ENCODE measurements around the gene PXK. TPM values are rescaled to one million over a fixed set of nuclear protein-coding genes. Genes with fewer than 3 reads are reported as not detected.

PXK gene
- total RNA-seq, 2 experiments from 2014 or later = 68.7 to 125 TPM

GRCh38 chr3:58370407-58370806 lies 37.7 kb downstream of the PXK start:
- ChIA-PET CTCF (ENCODE audit: unreplicated experiment) (no interaction called here), POLR2A (interaction anchor here (1.0 to 1.5 kb wide), 2 partner anchors 11 to 136 kb away, joined by 3 to 6 read pairs; no protein-coding TSS in a partner anchor)
- no peak overlapping the region for H2AFZ ChIP-seq (ENCODE audit: low read length)
- no peak overlapping the region for H3K4me3 ChIP-seq (ENCODE audit: low read depth, low read length, poor library complexity, severe bottlenecking)
- no TSS peak for BruUV-seq (replicated peaks)
- DNase-seq (ENCODE audit: low spot score) = no peak
- H3K36me3 ChIP-seq (ENCODE audit: insufficient read depth, low read length) = peaks cover 92% of the 10 kb centered on the region
- no peak overlapping the region for H3K4me2 ChIP-seq (ENCODE audit: low read length)
- no peak overlapping the region for H3K27ac ChIP-seq (ENCODE audit: low read depth, low read length, poor library complexity, severe bottlenecking)
- intact Hi-C loops (cut with micrococcal nuclease; ENCODE audit: unreplicated experiment) = no loop called here
- H3K79me2 ChIP-seq (ENCODE audit: insufficient read depth, low read depth, low read length) = peaks cover 63% of the 10 kb centered on the region
- 0 out of 2 replicates have a peak, but pooled peaks cover 3% of the 10 kb centered on the region for H3K9me3 ChIP-seq (ENCODE audit: low read length)
- no peaks in the 10 kb centered on the region for H3K9me2 ChIP-seq (ENCODE audit: insufficient read depth, low read length)
- no peak for TF ChIP-seq EZH2phosphoT487 (IDR thresholded peaks at IDR 0.05; ENCODE audit: borderline replicate concordance, low read depth, low read length)
- no peak for TF ChIP-seq CTCF (conservative IDR thresholded peaks at IDR 0.05; ENCODE audit: low read length)
- peaks cover 7% of the 10 kb centered on the region for H4K20me1 ChIP-seq (ENCODE audit: insufficient read depth, low read length)
- peaks cover 19% of the 10 kb centered on the region for H3K4me1 ChIP-seq (ENCODE audit: insufficient read depth, low read length, poor library complexity, severe bottlenecking)

DNA sequence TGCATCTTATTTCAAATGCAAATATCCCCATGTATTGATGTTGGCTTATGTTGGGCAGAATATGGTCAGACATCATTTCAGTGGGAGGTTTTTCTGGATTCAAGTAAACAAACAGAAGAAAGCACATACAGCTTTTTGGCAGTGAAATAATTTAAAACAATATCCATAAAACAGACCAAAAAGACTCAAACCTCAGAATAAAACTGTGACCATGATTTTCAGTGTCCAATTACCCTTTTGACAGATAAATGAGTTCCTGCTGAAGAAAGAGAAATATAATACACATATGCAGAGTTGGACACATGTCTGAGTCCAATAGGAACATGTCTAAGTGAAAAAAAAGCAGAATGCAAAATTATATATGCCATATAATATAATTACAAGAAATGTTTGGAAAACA lies 39.1 kb downstream of the PXK start:
- Histone ChIP-seq H3K4me1 (ENCODE audit: insufficient read depth, low read length, poor library complexity, severe bottlenecking) (peaks cover 15% of the 10 kb centered on the region), H4K20me1 (ENCODE audit: insufficient read depth, low read length) (no peaks in the 10 kb centered on the region; the same call in 1 of the 2 replicates), H3K79me2 (ENCODE audit: insufficient read depth, low read depth, low read length) (peaks cover 56% of the 10 kb centered on the region), H3K9me2 (ENCODE audit: insufficient read depth, low read length) (no peaks in the 10 kb centered on the region), H3K27ac (ENCODE audit: low read depth, low read length, poor library complexity, severe bottlenecking) (no peak overlapping the region), H3K4me3 (ENCODE audit: low read depth, low read length, poor library complexity, severe bottlenecking) (no peak overlapping the region), H3K4me2 (ENCODE audit: low read length) (no peak overlapping the region), H3K9me3 (ENCODE audit: low read length) (0 out of 2 replicates have a peak, but pooled peaks cover 3% of the 10 kb centered on the region), H3K36me3 (ENCODE audit: insufficient read depth, low read length) (peaks cover 81% of the 10 kb centered on the region), H2AFZ (ENCODE audit: low read length) (no peak overlapping the region)
- DNase-seq (ENCODE audit: low spot score) = no peak
- BruUV-seq (replicated peaks) = no TSS peak
- CTCF ChIA-PET (ENCODE audit: unreplicated experiment) = no interaction called here
- POLR2A ChIA-PET = no interaction called here
- intact Hi-C loops (cut with micrococcal nuclease; ENCODE audit: unreplicated experiment) = no loop called here
- no peak for TF ChIP-seq EZH2phosphoT487 (IDR thresholded peaks at IDR 0.05; ENCODE audit: borderline replicate concordance, low read depth, low read length)
- TF ChIP-seq CTCF (conservative IDR thresholded peaks at IDR 0.05; ENCODE audit: low read length) = no peak

- Histone ChIP-seq H3K9me2 (ENCODE audit: insufficient read depth, low read length) (no peaks in the 10 kb centered on the region), H3K4me1 (ENCODE audit: insufficient read depth, low read length, poor library complexity, severe bottlenecking) (peaks cover 15% of the 10 kb centered on the region), H4K20me1 (ENCODE audit: insufficient read depth, low read length) (no peaks in the 10 kb centered on the region), H3K4me3 (ENCODE audit: low read depth, low read length, poor library complexity, severe bottlenecking) (no peak overlapping the region), H3K27ac (ENCODE audit: low read depth, low read length, poor library complexity, severe bottlenecking) (peak overlapping the region; percentile 41), H3K4me2 (ENCODE audit: low read length) (peak overlapping the region; percentile 33; the same call in 1 of the 2 replicates), H3K9me3 (ENCODE audit: low read length) (0 out of 2 replicates have a peak, but pooled peaks cover 3% of the 10 kb centered on the region), H3K79me2 (ENCODE audit: insufficient read depth, low read depth, low read length) (peaks cover 41% of the 10 kb centered on the region), H3K36me3 (ENCODE audit: insufficient read depth, low read length) (peaks cover 78% of the 10 kb centered on the region), H2AFZ (ENCODE audit: low read length) (no peak overlapping the region)
- no peak for TF ChIP-seq EZH2phosphoT487 (IDR thresholded peaks at IDR 0.05; ENCODE audit: borderline replicate concordance, low read depth, low read length)
- no peak for TF ChIP-seq CTCF (conservative IDR thresholded peaks at IDR 0.05; ENCODE audit: low read length)
- CTCF ChIA-PET (ENCODE audit: unreplicated experiment) = no interaction called here
- intact Hi-C loops (cut with micrococcal nuclease; ENCODE audit: unreplicated experiment) = no loop called here
- no peak for DNase-seq (ENCODE audit: low spot score)
- no TSS peak for BruUV-seq (replicated peaks)
- POLR2A ChIA-PET = interaction anchor here (0.8 to 2.2 kb wide), 5 partner anchors 9 to 59 kb away, joined by 3 to 7 read pairs (median 4); partner anchors contain the start of gene PDHB
Measured at GRCh38 chr3:58375254-58375653, 42.6 kb downstream of the PXK start.

Data from OCI-LY7 (cell line).